Peyer's patch (tissue), 4 donors: ENCODE results near the gene NTN5. TPM values are rescaled to one million over a fixed set of nuclear protein-coding genes. Genes with fewer than 3 reads are reported as not detected.
"Not testable (repeated sequence)": the region's sequence is repeated elsewhere in the genome, so short reads cannot be mapped to it uniquely, and the experiment has no call there.

ENCODE experiments used
- DNase-seq, 3 donors: peaks; one replicate each; pipeline ENCODE4 v3.0.0-alpha.2; 2017 to 2019
- H3K27ac ChIP-seq, 4 donors: fragments of 200-600 bp; sonication (generic); one replicate each; pipeline ENCODE4 v1.5.1; 2016 to 2019
- H3K27me3 ChIP-seq, 2 donors: fragments of 200-600 bp; sonication (generic); one replicate each; pipeline ENCODE4 v1.5.1; 2019
- H3K36me3 ChIP-seq, 3 donors: fragments of 200-600 bp; sonication (generic); one replicate each; pipeline ENCODE4 v1.5.1; 2016 to 2019
- H3K4me1 ChIP-seq, 4 donors: fragments of 200-600 bp; sonication (generic); one replicate each; pipeline ENCODE4 v1.5.1; 2016 to 2019
- H3K4me3 ChIP-seq, 4 donors: fragments of 200-600 bp; sonication (generic); 1 replicate in 3 of 4; 2 replicates in 1 of 4; pipeline ENCODE4 v1.5.1; 2016 to 2019; ENCODE audit warnings: mild to moderate bottlenecking in 1 of 4
- H3K9me3 ChIP-seq, 4 donors: fragments of 200-600 bp; sonication (generic); one replicate each; pipeline ENCODE4 v1.5.1; 2016 to 2019; ENCODE audit warnings: mild to moderate bottlenecking in 1 of 4
- POLR2A ChIP-seq, 2 donors: fragments of 450-650 bp; IDR thresholded peaks; one replicate each; pipeline ENCODE4 v1.5.1; 2017; ENCODE audit warnings: antibody characterized with exemption in 2 of 2, mild to moderate bottlenecking in 2 of 2, moderate library complexity in 2 of 2
- total RNA-seq, 4 donors: library from RNA; depleted of rRNA; stranded (reverse); fragments of >200 nt; gene quantifications; one replicate each; pipeline ENCODE4 v1.1.0, GENCODE V29; 2016
- TF ChIP-seq, protein P1 (sequence below), 6 experiments: fragments of 450-650 bp in 4 of 6; fragments of 200-600 bp in 2 of 6; sonication (generic) in 1 of 6; IDR thresholded peaks; one replicate each; pipeline ENCODE4 v1.5.1; 2017 to 2019; ENCODE audit warnings: antibody characterized with exemption in 6 of 6, mild to moderate bottlenecking in 3 of 6, moderate library complexity in 1 of 6

NTN5 gene
- total RNA-seq, 4 donors from 2014 or later, result 6.8 TPM; not detected in 3

DNA sequence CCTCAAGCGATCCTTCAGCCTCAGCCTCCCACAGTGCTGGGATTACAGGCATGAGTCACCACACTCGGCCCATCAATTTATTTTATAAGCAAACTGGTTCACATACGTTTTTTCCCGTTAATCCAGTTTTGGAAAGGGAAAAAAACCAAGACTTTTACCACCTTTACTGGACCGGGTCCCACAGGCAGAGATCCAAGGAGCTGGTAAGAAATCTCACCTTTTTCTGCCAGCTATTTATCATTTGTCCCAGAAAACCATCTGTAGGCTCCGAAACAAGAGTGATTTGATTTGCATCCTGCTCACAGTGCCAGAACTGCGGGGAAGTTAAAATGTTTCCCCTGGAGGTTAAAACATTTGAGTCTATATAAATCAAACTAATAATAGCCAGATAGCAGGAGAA lies 16.6 kb upstream of the NTN5 start:
- Histone ChIP-seq H3K27ac (no peak overlapping the region), H3K4me3 (no peak overlapping the region), H3K36me3 (no peaks in the 10 kb centered on the region), H3K27me3 (no peaks in the 10 kb centered on the region), H3K9me3 (no peaks in the 10 kb centered on the region), H3K4me1 (peaks cover 0 to 9% (median 2%) of the 10 kb centered on the region in 4 donors)
- TF ChIP-seq, protein P1, sequence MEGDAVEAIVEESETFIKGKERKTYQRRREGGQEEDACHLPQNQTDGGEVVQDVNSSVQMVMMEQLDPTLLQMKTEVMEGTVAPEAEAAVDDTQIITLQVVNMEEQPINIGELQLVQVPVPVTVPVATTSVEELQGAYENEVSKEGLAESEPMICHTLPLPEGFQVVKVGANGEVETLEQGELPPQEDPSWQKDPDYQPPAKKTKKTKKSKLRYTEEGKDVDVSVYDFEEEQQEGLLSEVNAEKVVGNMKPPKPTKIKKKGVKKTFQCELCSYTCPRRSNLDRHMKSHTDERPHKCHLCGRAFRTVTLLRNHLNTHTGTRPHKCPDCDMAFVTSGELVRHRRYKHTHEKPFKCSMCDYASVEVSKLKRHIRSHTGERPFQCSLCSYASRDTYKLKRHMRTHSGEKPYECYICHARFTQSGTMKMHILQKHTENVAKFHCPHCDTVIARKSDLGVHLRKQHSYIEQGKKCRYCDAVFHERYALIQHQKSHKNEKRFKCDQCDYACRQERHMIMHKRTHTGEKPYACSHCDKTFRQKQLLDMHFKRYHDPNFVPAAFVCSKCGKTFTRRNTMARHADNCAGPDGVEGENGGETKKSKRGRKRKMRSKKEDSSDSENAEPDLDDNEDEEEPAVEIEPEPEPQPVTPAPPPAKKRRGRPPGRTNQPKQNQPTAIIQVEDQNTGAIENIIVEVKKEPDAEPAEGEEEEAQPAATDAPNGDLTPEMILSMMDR (IDR thresholded peaks at IDR 0.05), result no peak
- TF ChIP-seq POLR2A (IDR thresholded peaks at IDR 0.05), result no peak
- no peak for DNase-seq

DNA sequence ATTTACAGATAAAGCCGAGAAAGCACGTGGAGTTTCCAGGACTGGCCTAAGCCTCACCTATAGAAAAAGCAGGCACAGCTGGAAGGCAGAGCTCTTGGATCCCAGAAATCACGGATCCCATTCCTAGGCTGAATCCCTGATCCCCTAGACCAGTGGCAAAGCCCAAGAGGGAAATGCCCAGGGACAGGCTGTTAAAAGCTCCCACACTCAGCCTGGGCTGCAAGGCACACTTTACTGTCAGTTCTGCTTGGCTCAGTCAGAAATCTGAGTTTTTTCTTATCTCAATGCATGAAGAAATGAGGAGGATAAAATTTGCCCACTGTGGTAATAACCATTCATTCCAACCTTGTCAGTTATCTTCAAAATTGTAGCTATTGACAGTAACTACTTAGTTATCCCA lies 15.0 kb upstream of the NTN5 start:
- Histone ChIP-seq H3K4me1 (peaks cover 0 to 14% (median 2%) of the 10 kb centered on the region in 4 donors), H3K27me3 (no peaks in the 10 kb centered on the region), H3K9me3 (no peaks in the 10 kb centered on the region), H3K36me3 (no peaks in the 10 kb centered on the region), H3K4me3 (no peak overlapping the region), H3K27ac (no peak overlapping the region)
- no peak for DNase-seq
- TF ChIP-seq, protein P1 (IDR thresholded peaks at IDR 0.05), result no peak
- no peak for TF ChIP-seq POLR2A (IDR thresholded peaks at IDR 0.05)

DNA sequence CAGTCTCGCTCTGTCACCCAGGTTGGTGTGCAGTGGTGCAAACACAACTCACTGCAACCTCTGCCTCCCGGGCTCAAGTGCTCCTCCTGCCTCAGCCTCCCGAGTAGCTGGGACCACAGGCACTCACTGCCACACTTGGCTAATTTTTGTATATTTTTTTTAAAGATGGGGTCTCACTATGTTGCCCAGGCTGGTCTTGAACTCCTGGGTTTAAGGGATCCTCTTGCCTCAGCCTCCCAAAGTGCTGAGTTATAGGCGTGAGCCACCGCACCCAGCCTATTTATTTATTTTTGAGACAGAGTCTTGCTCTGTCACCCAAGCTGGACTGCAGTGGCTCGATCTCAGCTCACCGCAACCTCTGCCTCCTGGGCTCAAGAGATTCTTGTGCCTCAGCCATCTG lies 13.8 kb upstream of the NTN5 start:
- H3K4me1 ChIP-seq, result peaks cover 0 to 14% (median 2%) of the 10 kb centered on the region in 4 donors
- H3K27me3 ChIP-seq, H3K4me3 ChIP-seq, H3K36me3 ChIP-seq, DNase-seq, H3K27ac ChIP-seq, H3K9me3 ChIP-seq: not testable (repeated sequence)

DNA sequence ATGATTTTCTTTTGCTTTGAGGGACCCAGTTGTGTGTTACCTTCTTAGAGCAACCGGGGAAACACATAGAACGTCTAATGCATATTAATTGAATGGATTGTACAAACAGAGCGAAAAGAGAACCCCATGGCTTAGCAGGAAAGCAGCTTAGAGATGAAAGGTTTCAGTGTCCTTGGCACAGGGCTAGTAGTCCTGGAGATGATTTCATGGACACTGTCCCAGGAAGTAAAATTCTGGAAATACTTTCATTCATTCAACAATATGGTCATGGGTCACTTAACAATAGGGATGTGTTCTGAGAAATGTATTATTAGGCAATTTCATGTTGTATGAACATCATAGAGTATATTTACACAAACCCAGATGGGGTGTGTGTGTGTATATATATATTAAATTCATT lies 13.3 kb upstream of the NTN5 start:
- H3K27me3 ChIP-seq, result no peaks in the 10 kb centered on the region
- TF ChIP-seq, protein P1 (IDR thresholded peaks at IDR 0.05), result no peak
- no peak for TF ChIP-seq POLR2A (IDR thresholded peaks at IDR 0.05)
- no peak overlapping the region for H3K4me3 ChIP-seq
- H3K27ac ChIP-seq, result no peak overlapping the region
- DNase-seq, result no peak
- H3K36me3 ChIP-seq, result no peaks in the 10 kb centered on the region
- peaks cover 0 to 14% (median 2%) of the 10 kb centered on the region in 4 donors for H3K4me1 ChIP-seq
- H3K9me3 ChIP-seq, result no peaks in the 10 kb centered on the region

DNA sequence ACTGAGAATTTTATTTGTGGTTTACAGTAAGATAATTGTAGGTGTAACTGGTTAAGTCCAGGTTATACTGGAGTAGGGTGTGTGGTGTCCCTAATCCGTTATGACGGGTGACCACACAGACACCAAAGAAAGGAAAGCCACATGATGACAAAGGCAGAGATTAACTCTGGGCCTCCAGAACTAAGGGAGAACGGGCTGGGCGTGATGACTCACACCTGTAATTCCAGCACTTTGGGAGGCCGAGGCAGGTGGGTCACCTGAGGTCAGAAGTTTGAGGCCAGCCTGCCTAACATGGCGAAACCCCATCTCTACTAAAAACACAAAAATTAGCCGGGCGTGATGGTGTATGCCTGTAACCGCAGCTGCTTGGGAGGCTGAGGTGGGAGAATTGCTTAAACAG lies 12.8 kb upstream of the NTN5 start:
- no peak overlapping the region for H3K27ac ChIP-seq
- no peak for DNase-seq
- no peaks in the 10 kb centered on the region for H3K36me3 ChIP-seq
- no peaks in the 10 kb centered on the region for H3K9me3 ChIP-seq
- H3K27me3 ChIP-seq, result no peaks in the 10 kb centered on the region
- H3K4me3 ChIP-seq, result no peak overlapping the region
- no peak for TF ChIP-seq POLR2A (IDR thresholded peaks at IDR 0.05)
- TF ChIP-seq, protein P1 (IDR thresholded peaks at IDR 0.05), result no peak
- peaks cover 0 to 14% (median 2%) of the 10 kb centered on the region in 4 donors for H3K4me1 ChIP-seq

DNA sequence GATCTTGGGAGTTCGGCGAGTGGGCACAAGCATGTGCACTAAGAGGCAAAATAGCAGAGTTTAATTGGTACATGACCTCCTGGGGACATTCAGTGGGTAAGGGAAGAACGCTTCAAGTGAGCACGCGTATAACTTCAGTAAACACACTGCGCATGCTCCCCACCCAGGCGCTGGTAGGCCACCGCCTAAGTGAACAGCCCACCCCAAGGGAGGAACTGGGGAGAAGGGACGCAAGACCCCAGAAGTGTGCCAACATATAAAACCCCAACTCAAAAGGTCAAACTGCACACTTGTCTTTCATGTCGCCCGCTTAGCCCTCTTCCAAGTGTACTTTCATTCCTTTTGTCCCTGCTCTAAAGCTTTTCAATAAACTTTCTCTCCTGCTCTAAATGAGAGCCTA lies 10.5 kb upstream of the NTN5 start:
- TF ChIP-seq POLR2A (IDR thresholded peaks at IDR 0.05), result no peak
- TF ChIP-seq, protein P1 (IDR thresholded peaks at IDR 0.05), result no peak
- Histone ChIP-seq H3K4me3 (no peak overlapping the region), H3K36me3 (no peaks in the 10 kb centered on the region), H3K27ac (no peak overlapping the region), H3K27me3 (no peaks in the 10 kb centered on the region), H3K9me3 (no peaks in the 10 kb centered on the region), H3K4me1 (peaks cover 0 to 14% (median 2%) of the 10 kb centered on the region in 4 donors)
- DNase-seq, result no peak
